SK-N-SH treated with all-trans-retinoic acid at 6 μM for 48 hours (cell line): Measurements from ENCODE around the gene ABCC9.

Source experiments
- ATAC-seq: fragments of 200-7000 bp; cut with Tn5 transposase; 3 replicates; pipeline ENCODE4 v1.9.1; 2020; ENCODE audit warnings: mild to moderate bottlenecking, moderate library complexity
- GLIS3 ChIP-seq: fragments of 250-450 bp; sonication (Bioruptor Pico); IDR thresholded peaks from 2 replicates; pipeline ENCODE4 v1.5.0; 2020; ENCODE audit warnings: mild to moderate bottlenecking, moderate library complexity
- ISL1 ChIP-seq: fragments of 250-450 bp; sonication (Bioruptor Pico); IDR thresholded peaks from 2 replicates; pipeline ENCODE4 v2.1.2; 2022; ENCODE audit warnings: mild to moderate bottlenecking, moderate library complexity
- PPARA ChIP-seq: fragments of 250-450 bp; sonication (Bioruptor Pico); IDR thresholded peaks from 2 replicates; pipeline ENCODE4 v1.5.0; 2020; ENCODE audit warnings: mild to moderate bottlenecking, borderline replicate concordance
- RARB ChIP-seq: fragments of 250-450 bp; sonication (Bioruptor Pico); IDR thresholded peaks from 2 replicates; pipeline ENCODE4 v1.8.0; 2021; ENCODE audit warnings: mild to moderate bottlenecking, moderate library complexity
- TCF4 ChIP-seq: fragments of 250-450 bp; sonication (Bioruptor Pico); IDR thresholded peaks from 2 replicates; pipeline ENCODE4 v1.8.0; 2021; ENCODE audit warnings: mild to moderate bottlenecking, moderate library complexity, borderline replicate concordance
- ZNF70 ChIP-seq: fragments of 450-650 bp; formaldehyde crosslinking; IDR thresholded peaks from 2 replicates; pipeline ENCODE4 v1.5.0; 2020; ENCODE audit warnings: mild to moderate bottlenecking, moderate library complexity
- ZNF8 ChIP-seq: fragments of 450-650 bp; formaldehyde crosslinking; IDR thresholded peaks from 2 replicates; pipeline ENCODE4 v1.5.0; 2020; ENCODE audit warnings: mild to moderate bottlenecking, moderate library complexity
- TF ChIP-seq, protein P1 (sequence below): fragments of 250-450 bp; sonication (Bioruptor Pico); IDR thresholded peaks from 2 replicates; pipeline ENCODE4 v1.8.0; 2021; ENCODE audit warnings: low read depth, mild to moderate bottlenecking, moderate library complexity, borderline replicate concordance

ABCC9 gene

DNA sequence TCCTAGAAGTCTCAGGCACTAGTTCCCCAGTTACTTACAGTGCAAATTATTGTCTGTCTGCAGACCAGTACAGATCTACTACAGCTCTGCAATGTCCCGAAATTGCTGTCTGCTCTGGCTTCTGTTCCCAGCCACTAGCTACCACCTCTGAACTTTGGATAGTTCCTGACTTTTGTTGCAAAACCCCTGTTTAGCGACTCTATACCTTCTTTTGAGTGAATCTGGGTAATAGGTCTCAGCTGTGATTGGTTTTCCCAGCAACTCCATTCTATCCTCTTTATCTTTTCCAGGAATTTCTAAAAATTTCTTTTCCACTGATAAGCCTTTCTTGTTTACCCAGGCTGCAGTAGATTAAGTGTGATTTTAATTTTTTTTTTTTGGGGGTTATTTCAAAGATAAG is 183.5 kb downstream of the ABCC9 start (continued):
- TF ChIP-seq, protein P1, sequence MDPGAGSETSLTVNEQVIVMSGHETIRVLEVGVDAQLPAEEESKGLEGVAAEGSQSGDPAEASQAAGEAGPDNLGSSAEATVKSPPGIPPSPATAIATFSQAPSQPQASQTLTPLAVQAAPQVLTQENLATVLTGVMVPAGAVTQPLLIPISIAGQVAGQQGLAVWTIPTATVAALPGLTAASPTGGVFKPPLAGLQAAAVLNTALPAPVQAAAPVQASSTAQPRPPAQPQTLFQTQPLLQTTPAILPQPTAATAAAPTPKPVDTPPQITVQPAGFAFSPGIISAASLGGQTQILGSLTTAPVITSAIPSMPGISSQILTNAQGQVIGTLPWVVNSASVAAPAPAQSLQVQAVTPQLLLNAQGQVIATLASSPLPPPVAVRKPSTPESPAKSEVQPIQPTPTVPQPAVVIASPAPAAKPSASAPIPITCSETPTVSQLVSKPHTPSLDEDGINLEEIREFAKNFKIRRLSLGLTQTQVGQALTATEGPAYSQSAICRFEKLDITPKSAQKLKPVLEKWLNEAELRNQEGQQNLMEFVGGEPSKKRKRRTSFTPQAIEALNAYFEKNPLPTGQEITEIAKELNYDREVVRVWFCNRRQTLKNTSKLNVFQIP (CRISPR knock-in tag) = no peak
- TF ChIP-seq, all 23 proteins: peak for 0

DNA sequence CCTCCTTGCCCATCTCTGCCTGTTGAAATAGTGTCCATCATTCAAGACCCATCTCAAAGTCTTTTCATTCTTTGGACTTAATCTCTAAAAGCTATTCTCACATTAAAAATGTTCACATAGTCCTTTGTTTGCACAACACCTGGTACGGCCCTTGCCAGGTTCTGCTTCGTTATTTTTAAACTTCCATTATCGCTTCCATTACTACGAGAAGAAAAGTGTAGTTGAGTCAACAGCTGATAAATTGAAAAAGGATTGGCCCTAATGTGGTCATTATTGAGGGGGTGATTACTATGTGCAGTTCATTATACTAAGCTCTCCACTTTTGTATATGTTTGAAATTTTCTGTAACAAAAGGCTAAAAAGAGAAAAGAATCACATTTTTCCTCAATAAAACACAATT is 184.5 kb downstream of the ABCC9 start:
- no peak for TF ChIP-seq PPARA (CRISPR knock-in tag)
- TF ChIP-seq TCF4 = no peak
- no peak for TF ChIP-seq RARB (CRISPR knock-in tag)
- ATAC-seq = no peak

DNA sequence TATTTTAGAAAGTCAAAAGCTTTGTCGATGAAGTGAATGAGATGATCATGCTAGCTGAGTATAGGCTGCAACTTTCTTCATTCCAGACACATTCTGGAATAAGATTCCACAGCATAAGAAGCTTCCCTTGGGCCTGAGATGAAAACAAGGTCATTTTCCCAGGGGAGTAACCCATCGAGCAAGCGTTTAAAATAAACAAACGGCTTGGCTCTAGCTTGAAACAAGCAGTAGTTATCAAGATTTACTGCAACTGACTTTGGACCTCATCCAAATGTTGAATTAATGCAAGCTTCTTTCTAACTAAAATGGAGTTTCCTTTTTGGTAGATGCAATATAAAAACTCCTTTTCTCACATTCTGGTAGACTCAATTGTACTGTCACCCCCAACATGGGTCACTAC is 189.7 kb downstream of the ABCC9 start:
- no peak for ATAC-seq
- TF ChIP-seq GLIS3 = no peak
- TF ChIP-seq, protein P1 (CRISPR knock-in tag) = no peak
- no peak for TF ChIP-seq ISL1
- no peak for TF ChIP-seq ZNF70 (CRISPR knock-in tag)
- TF ChIP-seq ZNF8 (CRISPR knock-in tag) = no peak
- TF ChIP-seq, all 23 proteins: peak for 0
